Measurements from ENCODE around the gene DYNC1LI1. TPM values are rescaled to one million over a fixed set of nuclear protein-coding genes. Genes with fewer than 3 reads are reported as not detected.

DYNC1LI1 gene
- total RNA-seq, 1 experiment from 2014 or later, result 56.2 TPM

DNA sequence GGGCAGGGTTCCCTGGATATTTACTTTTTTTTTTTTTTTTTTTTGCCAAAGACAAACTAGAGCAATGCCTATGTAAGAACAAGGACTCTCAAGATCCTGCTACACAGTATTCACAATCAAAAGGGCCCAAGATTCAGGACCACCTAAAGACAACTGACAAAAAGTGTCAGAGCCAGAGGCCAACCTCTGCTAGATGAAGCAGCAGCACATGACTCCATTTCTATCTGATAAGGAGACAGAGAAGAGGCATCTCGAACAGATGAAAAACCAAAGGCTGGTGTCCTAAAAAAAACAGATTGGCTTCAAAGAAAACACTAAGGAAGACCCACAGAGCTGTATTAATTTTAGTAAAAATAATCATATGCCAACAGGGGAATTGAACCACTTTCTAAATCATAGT lies 88.0 kb downstream of the DYNC1LI1 start:
- no peak overlapping the region for H4K91ac ChIP-seq (ENCODE audit: insufficient read length, low read depth, low read length)
- no peak overlapping the region for H4K5ac ChIP-seq (ENCODE audit: insufficient read length, low read depth, low read length)
- H4K8ac ChIP-seq (replicated peaks; ENCODE audit: insufficient read length, low read depth, low read length), result no peak overlapping the region
- no peaks in the 10 kb centered on the region for H3K4me1 ChIP-seq (ENCODE audit: insufficient read depth, low read length)
- no peaks in the 10 kb centered on the region for H3K23me2 ChIP-seq (ENCODE audit: insufficient read length, low read depth, low read length, poor library complexity, severe bottlenecking)
- Mint-ChIP-seq H3K4me3 (no peak overlapping the region), H3K27ac (0 out of 7 replicates have a peak overlapping the region, but pooled peaks of 1 of the 3 experiments have one; percentile 56), H3K4me1 (no peaks in the 10 kb centered on the region), H3K36me3 (ENCODE audit: insufficient read depth in 1 of 3, low read depth in 3 of 3) (peaks cover 10 to 40% (median 35%) of the 10 kb centered on the region in 3 experiments; a peak in 6 of 7 replicates), H3K27me3 (ENCODE audit: low read depth) (no peaks in the 10 kb centered on the region), H3K9me3 (no peaks in the 10 kb centered on the region)
- H3K79me1 ChIP-seq (ENCODE audit: insufficient read depth, low read depth, low read length, poor library complexity, severe bottlenecking), result no peaks in the 10 kb centered on the region
- H2AK5ac ChIP-seq (ENCODE audit: insufficient read length, low read length), result no peak overlapping the region
- DNase-seq, result no peak
- no peak overlapping the region for H2BK20ac ChIP-seq (ENCODE audit: low read depth, low read length, poor library complexity, severe bottlenecking)
- no peak overlapping the region for H3K14ac ChIP-seq (ENCODE audit: insufficient read depth, low read length)
- no peak overlapping the region for H3K4ac ChIP-seq (ENCODE audit: low read depth, low read length)
- no peak overlapping the region for H3K27ac ChIP-seq (ENCODE audit: insufficient read length, low read depth, low read length)
- no peak for TF ChIP-seq CTCF (conservative IDR thresholded peaks at IDR 0.05)
- H3K23ac ChIP-seq (ENCODE audit: insufficient read length, low read depth, low read length), result no peak overlapping the region
- no peaks in the 10 kb centered on the region for H4K20me1 ChIP-seq (ENCODE audit: control insufficient read depth, insufficient read depth, insufficient read length)
- no peak overlapping the region for H2BK15ac ChIP-seq (ENCODE audit: low read depth, low read length)
- no peak overlapping the region for H3K9ac ChIP-seq (ENCODE audit: extremely low read depth, insufficient read length, low read length)
- H3K18ac ChIP-seq (ENCODE audit: insufficient read length, low read depth, low read length), result no peak overlapping the region
- H2BK120ac ChIP-seq (ENCODE audit: low read depth, low read length, poor library complexity, severe bottlenecking), result no peak overlapping the region
- H3K4me2 ChIP-seq (ENCODE audit: insufficient read depth, insufficient read length, low read length), result no peak overlapping the region
- H2BK5ac ChIP-seq (ENCODE audit: insufficient read length, low read length), result no peak overlapping the region
- H3K79me2 ChIP-seq (ENCODE audit: insufficient read depth, low read length), result no peaks in the 10 kb centered on the region
- H3K9me3 ChIP-seq (ENCODE audit: control insufficient read depth, low read depth, low read length), result no peaks in the 10 kb centered on the region
- WGBS (ENCODE audit: extremely low coverage, insufficient read length, low lambda C conversion rate), result no CpG with 5 or more reads among the region's 1 CpG
- H2AFZ ChIP-seq (ENCODE audit: low read length), result no peak overlapping the region
- no peak overlapping the region for H3K56ac ChIP-seq (ENCODE audit: insufficient read length, low read depth, low read length)
- no peaks in the 10 kb centered on the region for H3K27me3 ChIP-seq (ENCODE audit: insufficient read depth, low read length)
- H2BK12ac ChIP-seq (ENCODE audit: insufficient read length, low read depth, low read length), result no peak overlapping the region
- H3T11ph ChIP-seq (ENCODE audit: low read length), result no peak overlapping the region

All from H9 (cell line).